HG03520 (cell line): ENCODE results near the gene HAUS6.
"Not testable (repeated sequence)": the region's sequence is repeated elsewhere in the genome, so short reads cannot be mapped to it uniquely, and the experiment has no call there.

Source experiments
- ATAC-seq: cut with Tn5 transposase; IDR thresholded peaks from one replicate; pipeline ENCODE4 v1.9.1; 2021; ENCODE audit warnings: mild to moderate bottlenecking, moderate library complexity; ENCODE audit not compliant: unreplicated experiment

HAUS6 gene

DNA sequence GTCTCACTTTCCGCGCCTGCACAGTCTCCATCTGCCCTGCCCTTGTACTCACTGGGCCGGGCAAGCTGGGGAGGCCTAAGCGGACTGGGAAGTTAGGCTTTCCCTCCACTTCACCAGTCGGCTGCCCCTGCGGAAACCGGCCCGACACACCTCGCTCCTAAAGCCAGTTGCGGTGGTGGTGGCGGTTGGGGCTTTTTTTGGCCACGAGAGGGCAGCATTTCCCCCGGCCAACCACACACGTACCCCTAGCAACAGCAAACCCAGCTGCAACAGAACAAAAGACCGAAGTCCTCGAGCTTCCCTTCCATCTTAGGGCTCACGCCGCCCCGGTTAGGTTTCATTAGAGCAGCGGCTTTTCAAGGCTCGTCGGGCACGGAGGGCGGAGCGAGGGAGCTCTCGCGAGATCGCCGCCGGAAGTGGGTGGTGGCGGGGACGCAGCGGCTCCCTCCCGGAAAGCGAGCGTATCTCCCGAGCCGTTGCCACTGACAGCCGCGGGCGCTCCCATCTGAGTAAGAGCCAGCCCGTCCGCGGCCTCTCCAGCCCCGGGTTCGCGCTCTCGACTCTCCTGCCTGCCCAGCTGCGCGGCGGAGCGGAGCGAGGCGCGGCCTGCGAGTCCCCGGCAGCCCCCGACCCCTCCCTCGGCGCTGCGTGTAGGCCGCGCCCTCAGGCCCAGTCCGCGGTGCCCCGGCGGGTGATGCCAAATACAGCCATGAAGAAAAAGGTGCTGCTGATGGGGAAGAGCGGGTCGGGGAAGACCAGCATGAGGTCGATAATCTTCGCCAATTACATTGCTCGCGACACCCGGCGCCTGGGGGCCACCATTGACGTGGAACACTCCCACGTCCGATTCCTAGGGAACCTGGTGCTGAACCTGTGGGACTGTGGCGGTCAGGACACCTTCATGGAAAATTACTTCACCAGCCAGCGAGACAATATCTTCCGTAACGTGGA is 53.5 kb downstream of the HAUS6 start, which contains the start of gene RRAGA:
RRAGA (plus strand) TSS at position 462 of the 951 bp plus-strand sequence; CDS start at position 695, 233 bp downstream.
- ATAC-seq, result peak; percentile 82

- no peak for ATAC-seq
These were observed 66.1 kb downstream of the HAUS6 start for GRCh38 chr9:19036611-19037010.

DNA sequence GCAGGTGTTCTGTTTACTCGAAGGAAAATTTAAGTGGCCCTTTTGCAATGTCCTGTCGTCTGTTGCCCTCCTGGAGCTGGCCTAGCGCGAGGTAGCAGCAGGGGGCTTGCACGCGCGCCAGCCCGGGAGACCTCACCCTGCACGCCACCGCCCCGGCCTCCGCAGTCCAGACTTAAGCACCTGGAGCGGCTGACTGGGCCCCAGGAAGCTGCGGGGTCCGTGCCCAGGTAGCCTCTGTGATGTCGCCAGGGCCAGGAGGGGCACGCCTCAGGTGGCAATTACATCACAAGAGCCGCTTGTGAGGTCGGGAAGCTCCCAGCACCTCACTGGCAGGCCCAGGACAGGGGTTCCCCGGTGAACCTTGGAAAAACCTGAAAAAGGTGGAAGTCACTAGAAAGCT is 69.7 kb downstream of the HAUS6 start, which contains the start of gene SAXO1:
SAXO1 (minus strand) TSS at position 195 of the 400 bp plus-strand sequence. CDS start 301 bp downstream, outside the sequence.
- no peak for ATAC-seq

GRCh38 chr9:19032406-19032805 is 70.3 kb downstream of the HAUS6 start:
- ATAC-seq, result no peak

DNA sequence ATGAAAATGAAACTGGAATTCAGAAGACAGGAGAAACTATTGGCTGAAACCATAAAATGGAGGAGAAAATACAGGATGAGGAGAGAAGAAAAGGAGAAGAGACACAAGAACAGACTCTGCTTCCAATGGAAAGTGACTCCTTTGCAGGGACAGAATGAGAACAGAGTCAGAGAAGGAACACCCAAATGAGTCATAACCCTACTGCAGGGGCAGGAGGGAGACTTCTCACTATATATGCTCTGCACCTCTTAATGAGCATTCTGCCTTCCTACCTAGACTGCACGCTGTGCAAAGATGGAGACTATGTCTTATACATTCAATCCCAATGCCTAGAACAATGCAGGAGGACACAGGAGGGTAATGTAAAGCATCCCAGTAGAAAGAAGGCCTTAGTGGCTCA is 71.8 kb downstream of the HAUS6 start:
- peak; percentile 69 for ATAC-seq

DNA sequence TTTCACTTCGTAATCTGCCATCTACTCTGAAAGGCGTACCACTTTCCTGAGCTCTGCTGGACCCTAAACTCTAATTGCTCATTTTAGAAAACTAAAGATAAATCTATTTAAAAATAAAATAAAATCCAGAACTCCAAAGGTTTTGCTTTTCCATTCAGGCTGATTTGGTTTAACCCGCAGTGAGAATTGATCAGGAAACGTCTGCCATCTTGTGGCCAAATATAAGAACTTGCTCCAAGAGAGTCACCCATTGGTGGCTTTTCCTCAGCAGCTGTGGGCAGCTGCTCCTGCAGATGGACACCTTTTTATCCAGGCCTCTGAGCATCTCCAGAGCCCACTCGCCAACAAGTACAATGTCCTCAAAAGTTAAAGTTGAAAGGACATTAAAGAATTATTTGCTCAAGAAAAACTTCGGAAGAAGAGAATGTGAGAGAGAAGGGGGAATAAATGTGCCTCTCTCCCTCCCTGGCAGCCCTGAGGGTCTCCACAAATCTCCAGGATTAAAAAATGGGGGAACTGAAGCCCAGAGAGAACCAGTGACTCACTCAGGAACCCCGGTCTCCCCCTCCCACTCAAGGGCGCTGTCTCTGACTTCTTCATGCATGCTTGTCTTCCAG is 73.8 kb downstream of the HAUS6 start:
- ATAC-seq, result peak; percentile 42

GRCh38 chr9:19027825-19028224 is 74.9 kb downstream of the HAUS6 start:
- ATAC-seq, result no peak

DNA sequence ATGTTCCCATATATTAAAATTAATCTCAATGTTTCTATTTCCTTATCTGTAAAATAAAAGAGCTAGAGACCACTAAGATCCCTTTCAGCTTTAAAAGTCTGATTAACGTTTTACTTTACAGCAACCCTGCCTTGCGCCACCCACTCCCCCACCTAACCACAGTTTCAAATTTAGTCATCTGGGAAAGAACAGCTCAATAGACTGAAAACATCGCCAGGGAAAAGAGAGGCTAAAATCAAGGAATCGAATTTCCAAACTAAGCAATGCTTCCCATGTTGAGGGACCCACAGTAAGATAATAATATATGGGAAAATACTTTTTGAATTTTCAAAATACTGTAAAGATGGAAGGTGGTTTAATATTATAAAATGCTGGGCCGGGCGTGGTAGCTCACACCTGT is 76.3 kb downstream of the HAUS6 start:
- ATAC-seq, result no peak

DNA sequence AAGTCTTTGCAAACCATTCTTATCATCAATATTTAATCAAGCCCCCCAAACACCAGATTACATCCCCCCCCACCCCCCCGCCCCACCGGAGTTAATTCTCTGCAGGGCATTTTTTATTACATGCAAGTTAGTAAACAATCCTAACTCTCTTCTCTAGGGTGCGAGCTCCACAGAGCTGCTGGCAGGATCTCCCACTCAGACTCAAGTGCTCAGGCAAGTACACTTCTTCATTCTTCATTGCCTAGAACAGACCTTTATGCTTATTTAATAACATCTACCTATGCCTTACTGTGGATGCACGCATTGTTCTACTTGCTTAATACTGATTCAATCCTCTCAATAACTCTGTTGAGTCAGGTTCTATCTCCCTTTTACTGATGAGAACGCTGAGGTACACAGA is 79.6 kb downstream of the HAUS6 start:
- ATAC-seq, result no peak

DNA sequence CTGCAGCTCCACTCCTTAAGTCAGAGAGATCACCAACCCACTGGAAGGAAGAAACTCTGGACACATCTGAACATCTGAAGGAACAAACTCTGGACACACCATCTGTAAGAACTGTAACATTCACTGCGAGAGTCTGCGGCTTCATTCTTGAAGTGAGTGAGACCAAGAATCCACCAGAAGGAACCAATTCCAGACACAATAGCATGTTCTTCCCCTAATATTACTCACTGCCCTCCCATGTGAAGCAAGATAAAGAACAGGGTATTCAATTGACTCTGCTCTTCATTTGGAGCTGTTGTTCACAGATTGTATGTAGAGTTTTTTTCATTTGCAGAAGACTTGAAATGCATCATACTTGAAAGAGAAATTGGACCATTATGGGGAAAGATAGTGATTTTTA is 80.5 kb downstream of the HAUS6 start:
- ATAC-seq, result peak; percentile 70

DNA sequence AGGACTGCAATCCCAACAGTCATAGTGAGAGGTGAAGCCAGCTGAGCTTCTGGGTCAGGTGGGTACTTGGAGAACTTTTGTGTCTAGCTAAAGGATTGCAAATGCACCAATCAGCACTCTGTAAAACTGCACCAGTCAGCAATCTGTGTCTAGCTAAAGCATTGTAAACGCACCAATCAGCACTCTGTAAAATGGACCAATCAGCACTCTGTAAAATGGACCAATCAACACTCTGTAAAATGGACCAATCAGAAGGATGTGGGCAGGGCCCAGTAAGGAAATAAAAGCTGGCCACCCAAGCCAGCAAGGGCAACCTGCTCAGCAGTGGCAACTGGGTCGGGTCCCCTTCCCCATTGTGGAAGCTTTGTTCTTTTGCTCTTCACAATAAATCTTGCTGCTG is 81.1 kb downstream of the HAUS6 start:
- ATAC-seq, result not testable (repeated sequence)

DNA sequence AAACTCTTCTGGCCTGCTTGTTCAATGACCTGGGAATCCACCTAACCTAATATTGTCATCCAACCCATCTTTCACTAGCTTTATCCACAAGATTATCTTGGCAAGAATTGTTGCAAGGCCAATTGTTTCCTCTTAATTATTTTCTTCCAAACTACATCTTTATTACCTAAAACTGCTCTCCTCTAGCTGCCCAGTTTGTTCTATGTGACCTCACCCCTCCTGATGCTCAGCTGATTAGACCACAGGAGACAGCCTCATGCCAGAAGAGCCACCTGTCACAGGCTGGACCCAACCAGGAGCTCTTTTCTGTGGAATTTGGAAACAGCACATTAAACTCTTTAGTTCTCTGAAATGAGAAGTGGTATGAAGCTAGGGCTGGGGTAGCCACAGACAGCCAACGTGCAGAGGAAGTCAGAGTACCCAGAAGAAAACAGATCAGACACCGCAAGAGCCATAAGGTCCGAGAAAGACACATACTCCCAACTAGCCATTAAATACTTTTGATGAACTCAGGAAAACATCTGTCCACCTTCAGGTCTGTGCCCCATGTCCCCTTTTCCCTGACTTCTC is 81.7 kb downstream of the HAUS6 start:
- ATAC-seq, result no peak

DNA sequence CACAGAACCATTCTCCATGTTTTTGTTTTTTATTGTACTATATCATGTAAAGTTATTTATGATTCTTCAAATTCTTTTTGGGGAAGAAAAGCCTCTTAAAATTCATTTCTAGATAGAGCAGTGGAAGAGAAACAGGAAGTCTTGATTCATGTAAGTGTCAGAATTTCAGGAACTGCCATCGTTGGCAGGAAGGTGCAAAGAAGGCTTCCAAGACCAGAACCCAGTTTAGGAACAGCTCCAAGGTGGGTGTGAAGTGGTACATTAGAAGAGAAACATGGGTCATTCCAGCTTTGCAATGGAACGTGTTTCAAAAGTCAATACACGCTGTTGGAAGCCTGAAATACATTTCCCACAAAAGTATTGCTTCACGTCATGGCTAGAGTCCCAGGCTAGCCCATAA is 84.5 kb downstream of the HAUS6 start:
- no peak for ATAC-seq

DNA sequence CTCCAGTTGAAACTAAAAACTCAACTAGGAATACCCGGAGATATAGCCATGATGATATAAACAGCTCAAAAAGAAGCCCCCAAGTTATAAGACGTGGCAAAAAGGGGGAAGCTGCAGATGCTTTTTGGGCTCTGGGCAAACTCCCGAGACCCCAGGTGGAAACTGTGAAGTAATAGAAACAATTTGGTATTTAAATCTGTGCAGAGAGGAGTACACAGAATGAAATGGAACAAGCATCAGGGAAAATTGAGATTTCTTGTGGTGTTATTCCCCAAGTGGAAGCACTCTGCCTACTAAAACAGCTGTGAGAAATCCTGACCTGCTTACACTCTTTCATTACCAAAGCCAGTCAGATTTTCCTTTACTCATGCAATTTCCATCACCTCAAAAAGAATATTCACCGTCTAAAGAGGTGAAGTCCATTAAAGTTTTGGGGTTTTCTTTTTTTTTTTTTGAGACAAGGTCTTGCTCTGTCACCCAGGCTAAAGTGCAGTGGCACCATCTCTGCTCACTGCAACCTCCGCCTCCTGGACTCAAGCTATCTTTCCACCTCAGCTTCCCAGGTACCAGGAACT is 93.2 kb downstream of the HAUS6 start:
- no peak for ATAC-seq
